Activated naive CD4-positive, alpha-beta T cell treated with anti-CD3 and anti-CD28 coated beads, Interleukin-2, amount 10 ng/mL, durations not matched to agents 7 days and 5 days (primary cell): Measurements from ENCODE around the gene PLCD4.
A peak's percentile ranks its signal among the peaks of the same experiment; 100 is the strongest.

Experiments
- CTCF ChIA-PET: fragments of 350-600 bp; sonication (Branson Sonifier 250); formaldehyde crosslinking; loops from one replicate; lab custom pipeline; 2021; ENCODE audit warnings: antibody characterized with exemption; lab: Charles Lee
- DNase-seq: peaks from one replicate; pipeline ENCODE4 v3.0.0-alpha.2; 2020
- H3K27ac Mint-ChIP-seq: one replicate; pipeline ENCODE4 v1.8.0; 2021; ENCODE audit warnings: mild to moderate bottlenecking, moderate library complexity, mixed read lengths
- H3K27me3 Mint-ChIP-seq: one replicate; pipeline ENCODE4 v1.8.0; 2021; ENCODE audit warnings: mild to moderate bottlenecking, mixed read lengths
- H3K36me3 Mint-ChIP-seq: one replicate; pipeline ENCODE4 v1.8.0; 2021; ENCODE audit warnings: mixed read lengths
- H3K4me1 Mint-ChIP-seq: one replicate; pipeline ENCODE4 v1.8.0; 2021; ENCODE audit warnings: mixed read lengths
- H3K4me3 Mint-ChIP-seq: one replicate; pipeline ENCODE4 v1.8.0; 2021; ENCODE audit warnings: mild to moderate bottlenecking, moderate library complexity, mixed read lengths
- H3K9me3 Mint-ChIP-seq: one replicate; pipeline ENCODE4 v1.8.0; 2021; ENCODE audit warnings: mixed read lengths

PLCD4 gene

DNA sequence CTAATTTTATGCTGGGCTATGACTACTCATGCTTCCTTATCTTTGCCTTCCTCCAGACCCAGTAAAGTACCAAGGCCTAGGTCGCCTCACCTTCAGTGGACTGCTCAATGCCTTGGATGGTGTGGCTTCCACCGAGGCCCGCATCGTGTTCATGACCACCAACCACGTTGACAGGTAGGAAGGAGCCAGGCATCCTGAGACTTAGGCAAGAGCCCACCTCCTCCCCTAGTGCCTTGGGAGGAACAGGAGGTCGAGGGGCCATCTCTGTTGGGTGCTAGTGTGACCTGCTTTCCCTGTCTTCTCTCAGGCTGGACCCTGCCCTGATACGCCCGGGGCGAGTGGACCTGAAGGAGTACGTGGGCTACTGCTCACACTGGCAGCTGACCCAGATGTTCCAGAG is 55.1 kb downstream of the PLCD4 start:
- Mint-ChIP-seq H3K27ac (no peak overlapping the region), H3K4me1 (peaks cover 26% of the 10 kb centered on the region), H3K27me3 (no peaks in the 10 kb centered on the region), H3K36me3 (peaks cover 44% of the 10 kb centered on the region), H3K4me3 (no peak overlapping the region), H3K9me3 (no peaks in the 10 kb centered on the region)
- no peak for DNase-seq
- CTCF ChIA-PET, result no interaction called here

DNA sequence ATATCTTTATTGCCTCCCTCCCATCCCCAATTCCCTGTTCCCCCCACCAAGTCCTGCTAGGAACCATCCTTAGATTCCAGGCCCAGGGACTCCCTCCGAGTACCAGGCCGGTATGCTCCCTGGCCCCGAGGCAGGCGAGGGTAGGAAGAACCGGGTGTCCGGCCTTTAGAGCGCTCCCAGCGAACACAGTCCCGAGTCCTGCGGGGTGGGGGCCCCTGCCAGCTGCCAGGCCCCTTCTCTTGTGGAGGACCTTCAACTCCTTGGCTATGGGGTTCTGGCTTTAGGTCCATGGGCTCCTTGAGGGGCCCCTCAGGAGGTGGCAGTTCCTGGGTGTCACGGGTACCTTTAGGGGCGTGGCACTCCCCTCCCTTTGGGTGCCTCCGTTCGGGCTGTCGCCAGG is 56.2 kb downstream of the PLCD4 start:
- Mint-ChIP-seq H3K9me3 (no peaks in the 10 kb centered on the region), H3K36me3 (peaks cover 42% of the 10 kb centered on the region), H3K27ac (no peak overlapping the region), H3K4me1 (peaks cover 15% of the 10 kb centered on the region), H3K4me3 (no peak overlapping the region), H3K27me3 (no peaks in the 10 kb centered on the region)
- CTCF ChIA-PET, result no interaction called here
- DNase-seq, result no peak

GRCh38 chr2:218664653-218665052 is 57.0 kb downstream of the PLCD4 start:
- Mint-ChIP-seq H3K4me3 (no peak overlapping the region), H3K27ac (no peak overlapping the region), H3K27me3 (no peaks in the 10 kb centered on the region), H3K4me1 (peaks cover 11% of the 10 kb centered on the region), H3K36me3 (peaks cover 41% of the 10 kb centered on the region), H3K9me3 (no peaks in the 10 kb centered on the region)
- DNase-seq, result no peak
- CTCF ChIA-PET, result no interaction called here

GRCh38 chr2:218671097-218671653 is 63.5 kb downstream of the PLCD4 start:
- no peaks in the 10 kb centered on the region for H3K9me3 Mint-ChIP-seq
- no peak for DNase-seq
- H3K27ac Mint-ChIP-seq, result peak overlapping the region; percentile 80
- peaks cover 6% of the 10 kb centered on the region for H3K27me3 Mint-ChIP-seq
- peaks cover 20% of the 10 kb centered on the region for H3K36me3 Mint-ChIP-seq
- CTCF ChIA-PET, result interaction anchor here (0.9 to 3.1 kb wide), 5 partner anchors 13 to 176 kb away, joined by 3 to 14 read pairs (median 3); partner anchors contain the start of genes BCS1L, TTLL4 and ZNF142
- peak overlapping the region; percentile 96 for H3K4me3 Mint-ChIP-seq
- peaks cover 24% of the 10 kb centered on the region for H3K4me1 Mint-ChIP-seq

DNA sequence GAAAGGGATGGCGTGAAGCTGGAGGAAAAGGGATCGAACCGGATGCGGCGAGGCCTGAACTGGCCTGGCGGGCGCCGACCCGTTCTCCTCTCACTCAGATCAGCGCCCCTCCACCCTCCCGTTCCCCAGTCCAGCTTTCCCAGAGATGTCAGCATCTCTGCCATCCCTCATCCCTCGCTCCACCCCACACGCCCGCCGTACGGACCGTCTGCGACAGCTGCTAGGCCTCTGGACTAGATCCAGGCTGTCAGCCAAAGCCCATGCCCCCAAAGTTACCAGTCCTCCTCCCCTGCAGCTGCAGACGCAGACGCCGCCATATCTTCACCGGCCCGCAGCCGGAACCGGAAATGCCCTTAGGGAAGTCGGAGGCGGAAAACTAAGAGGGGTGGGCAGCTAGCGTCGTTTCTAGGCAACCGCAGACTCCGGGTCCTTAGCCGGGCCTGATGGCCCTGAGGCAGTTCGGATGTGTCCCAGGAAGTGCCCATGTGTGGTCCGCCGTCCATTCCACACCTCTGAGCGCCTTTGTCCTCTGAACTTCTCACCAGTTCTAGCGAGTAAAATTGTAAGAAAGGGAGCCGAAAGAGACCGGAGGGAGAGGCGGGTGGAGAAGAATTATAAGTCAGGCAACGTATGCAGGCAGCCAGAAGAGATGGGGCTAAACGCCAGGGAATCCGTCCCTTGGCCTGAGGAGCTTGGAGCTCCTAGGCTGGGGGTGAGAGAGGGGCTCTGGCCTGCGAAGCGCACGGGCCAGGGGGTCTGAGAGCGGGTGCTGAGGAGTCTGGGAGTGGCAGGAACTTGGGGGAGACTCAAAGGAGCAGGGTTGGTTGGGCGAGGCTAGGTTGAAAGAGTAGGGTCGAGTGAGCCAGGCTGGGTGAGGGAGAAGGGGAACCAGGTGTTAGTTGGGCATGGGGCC is 64.2 kb downstream of the PLCD4 start, which contains the start of the genes RNF25 and STK36:
RNF25 (minus strand) TSS at position 349 of the 913 bp plus-strand sequence; CDS start at position 317, 32 bp downstream.
STK36 (plus strand) TSS at position 433 of the 913 bp plus-strand sequence. CDS start 744 bp downstream, outside the sequence.
- H3K4me3 Mint-ChIP-seq, result peak within 1 kb of the TSS; percentile 96
- CTCF ChIA-PET, result interaction anchor here (0.9 to 3.1 kb wide), 5 partner anchors 14 to 176 kb away, joined by 3 to 14 read pairs (median 3); partner anchors contain the start of genes BCS1L, TTLL4 and ZNF142

GRCh38 chr2:218679119-218679518 is 71.4 kb downstream of the PLCD4 start:
- Mint-ChIP-seq H3K9me3 (no peaks in the 10 kb centered on the region), H3K27me3 (no peaks in the 10 kb centered on the region), H3K27ac (no peak overlapping the region), H3K4me3 (no peak overlapping the region), H3K4me1 (no peaks in the 10 kb centered on the region), H3K36me3 (no peaks in the 10 kb centered on the region)
- DNase-seq, result no peak
- CTCF ChIA-PET, result no interaction called here

More for the DNA sequence above, 64.2 kb downstream of the PLCD4 start, which contains the start of the genes RNF25 and STK36:
- Mint-ChIP-seq H3K4me1 (peaks cover 24% of the 10 kb centered on the region), H3K9me3 (no peaks in the 10 kb centered on the region), H3K27me3 (peaks cover 6% of the 10 kb centered on the region), H3K36me3 (peaks cover 17% of the 10 kb centered on the region), H3K27ac (peak within 1 kb of the TSS; percentile 80)
- peak; percentile 90 for DNase-seq

GRCh38 chr2:218680061-218680460 is 72.4 kb downstream of the PLCD4 start:
- DNase-seq, result no peak
- Mint-ChIP-seq H3K27me3 (no peaks in the 10 kb centered on the region), H3K4me3 (no peak overlapping the region), H3K9me3 (no peaks in the 10 kb centered on the region), H3K36me3 (peaks cover 1% of the 10 kb centered on the region), H3K27ac (no peak overlapping the region), H3K4me1 (no peaks in the 10 kb centered on the region)
- CTCF ChIA-PET, result no interaction called here
